GM19463 (cell line): Measurements from ENCODE around the gene GREM1.

ENCODE experiments used
- ATAC-seq: cut with Tn5 transposase; IDR thresholded peaks from one replicate; pipeline ENCODE4 v1.9.1; 2021; ENCODE audit warnings: mild to moderate bottlenecking, moderate library complexity; ENCODE audit not compliant: unreplicated experiment

GREM1 gene

DNA sequence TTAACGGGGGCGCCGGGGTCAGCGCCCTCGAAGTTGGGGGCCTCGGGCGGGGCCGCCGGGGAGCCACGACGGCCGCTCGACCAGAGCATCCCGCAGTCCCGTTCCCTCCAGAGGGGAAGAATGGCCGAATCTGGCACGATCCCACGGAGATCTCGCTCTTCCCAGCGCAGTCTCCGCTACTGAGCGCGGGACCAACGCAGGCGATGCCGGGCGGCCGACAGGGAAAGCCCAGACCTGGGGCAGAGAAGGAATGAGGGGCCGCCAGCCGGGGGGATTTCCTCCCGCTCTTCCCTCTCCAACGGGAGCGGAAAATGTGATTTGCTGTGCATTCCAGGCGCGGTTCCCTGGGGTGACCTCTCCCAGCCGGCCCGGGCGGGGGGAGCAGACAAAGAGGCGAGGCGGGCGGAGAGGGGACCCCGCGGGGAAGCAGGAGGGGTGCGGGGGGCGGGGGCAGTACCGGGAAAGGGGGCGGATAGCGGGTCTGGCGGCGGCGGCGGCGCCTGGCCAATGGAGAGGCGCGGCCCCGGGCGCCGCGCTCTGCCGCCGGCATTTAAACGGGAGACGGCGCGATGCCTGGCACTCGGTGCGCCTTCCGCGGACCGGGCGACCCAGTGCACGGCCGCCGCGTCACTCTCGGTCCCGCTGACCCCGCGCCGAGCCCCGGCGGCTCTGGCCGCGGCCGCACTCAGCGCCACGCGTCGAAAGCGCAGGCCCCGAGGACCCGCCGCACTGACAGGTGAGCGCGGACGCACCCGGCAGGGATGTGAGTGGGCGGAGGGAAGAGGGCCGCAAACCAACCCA, at the start of gene GREM1:
GREM1 (plus strand) TSS at position 579 of the 801 bp plus-strand sequence. CDS start 12,687 bp downstream, outside the sequence.
- ATAC-seq = no peak

DNA sequence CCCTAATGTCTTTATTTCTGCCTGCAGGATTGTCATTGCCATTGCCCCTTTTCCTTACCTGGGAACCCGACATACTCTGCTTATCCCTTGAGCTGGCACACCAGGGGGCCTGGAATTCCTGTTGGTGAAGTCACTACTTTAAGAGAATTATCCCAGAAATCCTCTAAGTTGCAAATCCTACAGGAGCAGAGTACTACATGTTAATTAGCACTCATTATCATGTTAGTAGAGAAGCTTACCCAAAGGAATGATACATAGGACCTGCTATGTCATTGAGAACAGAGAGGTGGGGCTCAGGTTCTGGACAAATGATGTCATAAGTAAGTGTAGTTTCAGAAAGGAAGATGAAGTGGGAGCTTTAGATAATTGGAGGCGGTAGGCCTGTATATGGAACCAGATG, 48.9 kb upstream of the GREM1 start:
- no peak for ATAC-seq

DNA sequence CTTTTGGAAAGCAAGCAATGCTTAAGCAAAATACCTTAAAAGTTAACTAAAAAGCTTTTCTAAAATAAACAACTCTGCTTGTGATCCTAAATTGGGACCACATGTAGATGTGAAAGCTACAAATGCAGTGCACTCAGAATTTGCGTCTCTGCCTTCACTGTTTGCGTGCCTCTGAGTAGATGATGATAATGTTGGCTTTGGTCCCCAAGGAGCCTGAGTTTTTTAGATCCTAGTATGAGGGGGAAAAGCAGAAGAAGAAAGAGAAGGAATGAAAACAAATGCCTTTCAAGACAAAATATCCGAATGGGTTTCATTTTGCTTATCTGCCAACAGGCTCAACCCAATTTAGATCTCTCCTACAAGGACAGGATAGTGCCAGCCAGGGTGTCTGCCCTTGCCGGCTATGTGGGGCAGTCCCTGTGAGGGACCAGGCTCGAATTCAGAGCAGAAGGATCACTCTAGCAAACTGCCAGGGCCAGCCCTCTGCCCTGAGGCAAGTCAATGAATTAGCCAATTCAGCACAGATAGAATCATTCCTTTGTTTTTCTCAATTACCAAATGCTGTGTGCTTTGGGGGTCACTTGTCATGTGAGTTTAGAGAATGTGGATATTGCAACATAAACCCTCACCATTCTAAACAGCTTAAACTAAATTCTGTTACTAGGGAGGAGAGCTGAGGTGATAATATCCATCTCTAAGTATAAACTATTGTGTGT, 47.8 kb upstream of the GREM1 start:
- ATAC-seq = no peak

DNA sequence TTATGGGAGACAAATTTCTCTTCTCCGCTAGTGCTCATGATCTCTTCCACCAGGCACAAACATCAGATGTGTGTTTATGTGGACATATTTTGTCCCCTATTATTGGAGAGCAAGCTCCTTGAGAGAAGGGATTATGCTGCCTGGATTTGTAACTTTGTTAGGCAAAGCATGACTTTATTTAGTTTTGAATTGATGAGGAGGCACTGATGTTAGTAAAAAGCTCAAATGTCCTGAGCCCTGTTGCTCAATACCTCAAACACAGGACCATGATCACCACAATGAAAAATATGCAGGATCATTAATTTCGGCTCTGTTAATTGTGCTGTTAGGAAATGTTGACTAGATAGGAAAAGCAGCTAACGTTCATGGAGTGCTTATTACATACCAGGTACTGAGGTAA, 47.2 kb upstream of the GREM1 start:
- ATAC-seq = no peak

DNA sequence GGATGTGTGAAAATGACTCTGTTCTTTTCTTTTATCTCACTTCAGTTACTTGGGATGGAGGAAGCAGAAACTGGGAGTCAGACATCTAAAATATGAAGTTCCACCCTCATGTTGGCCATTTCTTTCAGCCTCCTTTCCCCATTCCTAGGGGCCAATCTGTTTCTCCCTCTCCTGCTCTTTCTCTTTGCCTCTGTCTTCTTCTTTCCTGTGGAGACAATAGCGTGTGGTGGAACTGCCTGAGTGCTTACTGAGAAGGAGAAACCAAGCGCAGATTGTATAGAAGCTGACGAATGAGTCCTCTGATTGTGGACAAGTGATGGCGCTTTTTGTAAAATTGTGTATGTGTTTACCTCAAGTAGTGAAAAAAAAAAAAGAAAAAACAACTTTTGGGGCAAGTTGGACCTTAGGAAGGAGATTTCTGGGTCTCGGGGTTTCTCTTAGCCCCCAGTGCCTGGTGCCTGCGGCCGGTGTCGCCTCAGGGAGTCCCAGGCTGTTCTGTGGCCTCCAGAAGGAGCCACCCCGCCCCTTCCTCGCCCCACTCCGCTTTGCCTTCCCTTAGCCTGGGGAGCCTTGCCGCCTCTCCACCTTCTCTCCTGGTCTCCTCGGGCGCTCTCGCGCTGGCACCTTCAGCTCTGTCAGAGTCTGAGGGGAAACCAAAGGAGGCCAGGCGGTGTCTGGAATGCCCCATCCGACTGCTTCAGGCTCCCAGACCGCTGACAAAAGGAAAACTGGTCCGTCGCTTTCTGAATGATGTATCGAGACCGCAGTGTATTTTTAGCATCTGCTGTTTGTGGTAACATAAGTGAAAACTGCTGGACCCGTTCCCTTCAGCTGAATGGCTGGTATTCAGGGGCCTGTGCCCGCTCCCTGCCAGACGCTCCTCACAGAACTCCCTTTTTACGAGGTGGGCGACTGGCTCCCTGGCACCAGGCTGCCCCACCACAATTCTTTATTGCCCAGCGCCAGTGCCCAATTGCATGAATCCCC, 46.2 kb upstream of the GREM1 start:
- no peak for ATAC-seq

DNA sequence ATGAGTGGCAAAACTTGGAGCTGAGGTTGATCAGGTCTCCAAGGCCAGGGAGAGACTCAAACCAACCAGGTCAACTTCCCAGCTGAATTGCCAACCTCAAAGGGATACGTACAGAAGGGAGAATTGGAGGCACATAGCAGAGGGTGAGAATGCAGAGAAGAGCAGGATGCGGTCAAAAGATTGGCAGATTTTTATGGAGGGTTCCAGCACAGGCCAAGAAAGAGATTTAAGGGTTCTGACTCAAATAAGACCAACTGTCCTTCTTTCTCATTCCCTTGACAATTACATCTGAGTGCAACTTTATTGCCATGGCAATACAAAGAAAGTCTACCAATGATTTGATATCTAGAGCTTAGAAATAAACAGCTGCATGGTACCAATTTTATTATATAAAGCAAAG, 43.1 kb upstream of the GREM1 start:
- ATAC-seq = no peak

DNA sequence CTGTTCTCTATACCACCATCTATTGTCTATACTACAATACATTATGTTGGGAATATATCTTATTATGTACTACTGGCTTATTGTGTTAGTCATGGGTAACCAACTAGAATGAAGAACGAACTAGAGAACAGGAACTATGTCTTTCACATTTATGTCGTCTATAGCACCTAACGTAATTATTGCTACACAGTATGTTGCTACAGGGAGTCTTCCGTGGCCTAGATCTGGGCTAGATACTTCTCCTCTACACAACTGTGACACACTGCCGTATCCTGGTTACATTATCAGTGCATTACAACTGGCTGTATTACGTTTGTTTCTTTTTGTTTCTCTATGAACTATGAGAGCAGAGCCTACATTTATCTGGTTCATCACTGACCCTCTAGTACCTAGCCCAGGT, 42.3 kb upstream of the GREM1 start:
- no peak for ATAC-seq

DNA sequence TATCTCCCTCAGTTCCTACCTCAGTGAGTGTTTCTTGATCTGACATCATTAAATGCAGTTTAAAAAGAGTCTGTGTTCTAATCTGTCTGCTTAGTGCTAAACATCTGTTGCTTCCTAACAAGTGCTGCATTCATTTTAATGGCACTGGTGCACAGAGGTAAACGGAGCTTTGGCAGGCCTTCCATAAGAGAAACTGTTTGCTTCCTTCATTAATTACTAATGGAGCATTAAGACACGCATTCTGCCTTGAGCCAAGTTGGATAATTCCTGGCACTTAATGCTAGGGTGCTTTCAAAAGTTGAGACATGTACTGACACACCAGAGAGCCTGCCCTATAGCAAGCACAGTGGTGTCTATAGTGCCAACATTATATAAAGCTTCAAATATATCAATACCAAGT, 41.6 kb upstream of the GREM1 start:
- ATAC-seq = no peak

DNA sequence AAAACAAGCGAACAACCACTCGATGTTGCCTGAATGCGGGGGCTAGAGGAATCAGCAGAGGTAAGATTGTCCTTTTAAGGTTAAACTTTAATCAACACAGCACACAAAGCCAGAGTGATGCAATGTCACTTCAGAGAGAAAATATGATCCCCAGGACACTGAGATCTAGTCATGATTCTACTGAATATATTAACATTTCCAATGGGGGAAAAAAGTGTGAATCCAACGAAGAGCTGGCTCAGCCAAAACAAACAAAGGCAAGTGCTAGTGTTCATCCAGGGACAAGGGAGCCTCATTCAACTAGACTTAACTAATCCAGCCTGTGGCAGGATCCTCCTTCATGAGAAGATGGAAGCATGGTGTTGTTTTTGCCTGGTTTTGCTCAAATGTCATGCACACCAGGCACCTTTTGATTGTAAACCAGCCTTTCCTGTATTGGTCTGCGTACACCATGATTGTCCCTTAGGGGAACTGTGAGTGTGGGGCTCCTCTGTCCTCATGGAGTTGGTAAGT, 40.5 kb upstream of the GREM1 start:
- ATAC-seq = no peak

DNA sequence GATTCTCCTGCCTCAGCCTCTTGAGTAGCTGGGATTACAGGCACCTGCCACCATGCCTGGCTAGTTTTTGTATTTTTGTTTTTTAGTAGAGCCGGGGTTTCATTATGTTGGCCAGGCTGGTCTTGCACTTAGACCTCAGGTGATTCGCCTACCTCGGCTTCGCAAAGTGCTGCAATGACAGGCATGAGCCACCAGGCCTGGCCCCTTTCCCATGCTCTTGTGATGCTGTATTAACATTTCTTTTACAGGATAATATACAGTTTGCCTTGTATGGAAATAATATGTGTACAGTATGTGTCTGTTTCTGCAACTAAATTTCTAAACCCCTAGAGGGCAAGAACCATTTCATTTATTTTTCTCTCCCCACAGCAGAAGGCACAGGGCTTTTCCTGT, 38.5 kb upstream of the GREM1 start:
- ATAC-seq = no peak

DNA sequence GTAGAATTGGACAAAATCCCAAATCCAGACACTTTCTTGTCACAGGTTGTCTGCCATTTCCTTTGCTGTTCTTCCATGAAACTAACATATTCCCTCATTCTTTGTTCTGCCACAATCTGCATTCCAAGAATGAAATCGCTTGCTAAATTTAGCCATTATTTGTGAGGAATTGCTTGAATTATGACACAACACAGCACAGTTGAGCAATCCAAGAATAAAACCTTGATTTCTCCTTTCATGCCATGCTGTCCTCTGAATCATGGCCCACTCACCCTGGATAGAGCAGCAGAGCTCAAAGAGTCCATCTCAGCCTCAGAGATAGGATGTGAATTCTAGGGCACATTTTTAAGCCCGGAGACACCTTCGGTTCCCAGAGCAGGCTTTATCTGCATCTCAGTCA, 35.2 kb upstream of the GREM1 start:
- ATAC-seq = no peak

DNA sequence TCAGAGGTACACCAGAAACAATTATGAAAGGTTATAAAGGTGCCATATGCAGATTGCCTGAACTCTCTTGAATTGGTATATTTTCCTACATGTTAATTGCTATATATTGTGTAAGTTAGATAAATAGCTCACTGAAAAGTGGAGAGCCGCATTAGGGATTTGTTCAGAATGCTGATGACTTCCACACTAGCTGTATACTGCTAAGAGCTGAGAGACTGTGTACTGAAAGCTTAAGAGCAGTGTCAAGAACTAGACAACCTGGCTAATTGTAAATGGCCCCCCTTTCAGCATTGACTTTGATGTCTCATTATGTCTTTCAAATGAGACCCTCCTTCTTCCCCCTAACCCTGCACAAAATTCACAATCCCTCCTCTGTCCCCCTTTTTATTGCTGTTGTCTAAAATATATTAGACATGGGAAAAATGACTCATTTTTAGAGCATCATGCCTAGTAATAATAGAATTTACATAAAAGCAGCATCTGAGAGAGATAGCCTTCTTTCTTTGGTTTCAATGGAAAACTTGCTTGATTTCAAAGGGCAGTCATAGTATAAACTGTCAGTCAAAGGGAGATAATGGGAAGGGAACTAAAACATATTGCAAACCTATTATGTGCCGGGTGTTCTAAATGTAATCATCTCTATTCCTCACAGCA, 34.7 kb upstream of the GREM1 start:
- no peak for ATAC-seq

DNA sequence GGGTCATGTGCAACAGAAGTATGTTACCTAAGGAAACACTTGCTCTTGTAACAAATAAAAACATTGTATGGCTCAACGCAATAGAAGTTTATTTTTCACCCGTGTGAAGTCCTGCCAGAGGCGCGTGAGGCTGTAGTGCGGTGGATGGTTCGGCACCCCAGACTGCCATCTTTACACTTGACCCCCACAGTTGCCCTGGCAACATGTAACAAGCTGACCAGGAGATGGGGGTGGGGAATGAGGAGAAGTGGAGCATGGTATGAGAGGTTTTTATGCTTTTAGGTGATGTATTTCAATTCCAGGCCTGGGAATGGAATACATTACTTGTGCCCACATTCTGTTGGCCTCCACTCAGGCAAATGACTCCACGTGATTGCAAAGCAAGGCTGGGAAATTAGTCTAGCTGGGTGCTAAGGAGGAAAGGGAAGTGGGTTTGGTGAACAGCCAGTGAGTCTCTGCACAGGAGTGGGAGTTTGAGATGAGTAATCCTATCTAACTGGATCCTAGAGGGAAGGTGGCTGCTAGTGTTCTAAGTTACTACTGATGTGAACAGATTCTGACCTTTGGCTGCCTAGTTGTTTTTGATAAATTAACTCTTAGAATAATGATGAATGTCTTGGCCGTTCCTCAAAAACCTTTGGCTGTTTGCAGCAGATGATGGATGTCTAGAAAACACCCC, 33.8 kb upstream of the GREM1 start:
- no peak for ATAC-seq

DNA sequence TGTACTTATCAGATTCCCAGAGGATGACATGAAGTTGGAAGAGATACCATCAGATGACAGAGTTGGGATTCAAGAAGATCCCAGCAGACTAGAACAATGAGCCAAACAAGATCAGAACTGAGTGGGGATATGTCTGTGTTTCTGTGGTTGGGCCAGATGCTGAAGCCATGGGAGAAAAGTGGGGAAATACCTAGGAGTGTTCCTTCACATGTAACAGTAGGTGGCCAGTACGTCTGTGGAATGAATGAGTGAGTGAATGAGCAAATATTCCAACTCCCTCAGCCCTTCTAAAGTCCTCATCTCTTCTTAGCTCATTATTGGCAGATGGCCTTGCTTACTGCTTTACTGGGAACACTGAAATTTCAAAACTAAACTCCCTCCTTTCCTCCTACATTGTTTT, 32.2 kb upstream of the GREM1 start:
- no peak for ATAC-seq

DNA sequence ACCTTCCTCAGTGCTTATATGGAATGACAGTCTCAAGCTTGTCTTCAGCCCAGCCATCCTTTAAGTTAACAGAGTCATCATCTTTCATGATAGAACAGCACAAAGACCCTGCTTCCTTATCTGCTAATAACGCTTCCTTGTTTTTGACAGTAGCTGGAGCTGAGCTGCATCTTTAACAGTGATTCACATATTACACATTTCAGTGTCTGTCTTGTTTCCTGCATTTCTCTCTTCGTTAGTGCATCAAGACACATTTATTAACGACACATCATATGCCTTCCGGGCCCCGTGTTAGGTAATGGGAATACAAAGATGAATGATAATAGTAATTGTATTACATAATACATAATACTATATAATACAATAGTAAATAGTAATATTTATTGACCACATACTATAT, 30.2 kb upstream of the GREM1 start:
- no peak for ATAC-seq

DNA sequence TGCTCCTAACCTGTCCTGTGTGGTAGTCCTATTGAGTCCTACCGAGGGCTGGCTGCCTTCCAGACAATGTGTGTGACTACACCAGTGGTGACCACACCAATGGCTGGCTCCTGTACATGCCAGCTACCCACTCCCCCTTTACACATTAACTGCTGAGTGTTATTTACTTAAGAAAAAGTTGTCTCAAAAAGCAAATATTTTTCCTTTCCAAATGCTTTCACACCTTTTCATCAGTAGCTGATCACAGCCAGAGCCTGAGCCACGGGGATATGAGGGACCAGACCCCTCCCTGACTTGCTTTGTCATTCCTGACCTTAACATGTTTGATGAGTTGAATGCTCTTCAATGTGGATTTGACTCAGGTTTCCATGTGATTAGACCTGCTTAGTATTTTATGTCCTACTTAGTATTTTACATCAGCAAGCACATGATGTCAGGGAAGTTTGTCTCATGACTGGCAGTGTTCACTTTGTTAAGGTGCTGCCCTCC, 29.6 kb upstream of the GREM1 start:
- ATAC-seq = no peak

DNA sequence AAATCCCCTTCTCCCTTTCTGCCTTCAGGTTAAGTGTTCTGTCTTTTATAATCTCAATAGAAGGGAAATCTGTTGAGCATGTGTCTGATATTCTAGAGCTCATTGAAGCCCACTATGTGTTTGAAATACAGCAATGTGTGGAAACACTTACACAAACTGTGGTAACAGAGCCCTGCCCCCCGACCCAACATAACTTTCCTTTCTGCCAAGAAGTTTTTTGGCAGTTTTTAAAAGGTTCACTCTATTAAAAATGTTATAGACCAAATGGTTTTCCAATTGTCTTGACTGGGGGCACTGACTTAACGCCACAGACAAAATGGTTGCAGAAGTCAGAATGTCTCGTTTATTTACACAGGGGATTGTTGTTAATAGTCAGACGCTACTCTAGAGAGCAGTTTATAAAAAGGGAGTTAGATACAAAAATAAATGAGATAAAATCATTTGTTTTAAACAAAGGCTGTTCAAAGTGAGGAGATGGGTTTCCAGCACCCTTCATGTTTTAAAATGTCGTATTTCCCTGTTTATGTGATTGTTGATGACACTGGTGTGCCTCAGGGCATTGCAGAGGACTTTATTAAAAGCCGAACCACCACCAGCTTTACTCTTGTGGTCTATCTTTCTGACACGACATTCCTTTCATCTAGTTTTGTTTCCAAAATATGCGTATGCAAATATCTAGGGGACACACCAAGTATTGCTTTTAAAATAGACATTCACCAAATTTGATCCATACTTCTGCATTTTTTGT, 26.7 kb upstream of the GREM1 start:
- no peak for ATAC-seq

DNA sequence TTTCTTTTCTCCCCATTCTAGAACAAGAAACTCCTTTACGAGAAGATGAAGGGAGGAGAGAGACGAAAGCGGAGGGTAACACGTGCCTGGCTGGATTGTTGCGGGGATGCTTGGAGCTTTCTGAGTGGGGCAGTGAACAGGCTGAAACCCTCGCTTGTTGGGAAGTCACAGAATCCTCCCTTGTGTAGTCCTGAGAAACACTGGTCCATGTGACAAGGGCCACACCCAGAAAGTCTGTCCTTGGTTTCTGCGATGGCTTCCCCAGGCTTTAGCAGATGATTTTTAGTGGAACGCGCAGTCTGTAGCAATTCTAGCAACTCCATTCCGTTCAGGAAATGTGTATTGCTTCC, 26.1 kb upstream of the GREM1 start:
- ATAC-seq = no peak

DNA sequence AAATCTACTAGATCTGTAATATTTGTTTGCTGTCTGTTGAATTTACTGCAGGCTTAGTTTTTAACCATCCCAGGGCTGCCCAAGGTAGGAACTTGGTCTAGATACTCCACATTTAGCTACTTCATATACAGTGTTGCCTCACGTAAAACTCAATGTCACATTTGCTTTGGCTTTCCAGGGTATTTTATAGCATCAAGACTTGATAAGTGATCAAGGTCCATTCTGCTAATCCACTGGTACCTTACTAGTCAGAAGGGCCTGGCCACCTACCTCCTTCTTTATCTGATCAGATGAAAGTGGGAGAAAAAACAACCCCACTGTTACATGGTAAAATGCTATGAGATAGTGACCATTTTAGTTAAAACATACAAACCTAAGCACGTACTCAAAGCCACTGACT, 25.5 kb upstream of the GREM1 start:
- ATAC-seq = no peak
